BLaER1 treated with 17β-estradiol and CSF1 and Interleukin-3, amounts not matched to agents 10 nM and 100 nM (cell line): ENCODE data around the gene DIAPH3.

Experiments used
- H3K27ac ChIP-seq, 11 experiments: shearing (Covaris generic); formaldehyde crosslinking; 2 replicates each; pipeline ENCODE4 v1.8.1; 2022
- H3K27me3 ChIP-seq, 11 experiments: shearing (Covaris generic); formaldehyde crosslinking; 2 replicates each; pipeline ENCODE4 v1.8.1; 2022
- H3K36me3 ChIP-seq, 11 experiments: shearing (Covaris generic); formaldehyde crosslinking; 2 replicates each; pipeline ENCODE4 v1.8.1; 2022
- H3K4me1 ChIP-seq, 10 experiments: shearing (Covaris generic); formaldehyde crosslinking; 2 replicates each; pipeline ENCODE4 v1.8.1; 2022
- H3K4me2 ChIP-seq, 11 experiments: shearing (Covaris generic); formaldehyde crosslinking; 2 replicates each; pipeline ENCODE4 v1.8.1; 2022
- H3K4me3 ChIP-seq, 10 experiments: shearing (Covaris generic); formaldehyde crosslinking; 2 replicates each; pipeline ENCODE4 v1.8.1; 2022
- H3K9ac ChIP-seq, 11 experiments: shearing (Covaris generic); formaldehyde crosslinking; 2 replicates each; pipeline ENCODE4 v1.8.1; 2022
- H3K9me3 ChIP-seq, 11 experiments: shearing (Covaris generic); formaldehyde crosslinking; replicated peaks in 1 of 11; 2 replicates each; pipeline ENCODE4 v1.8.1; 2022
- H4K20me1 ChIP-seq, 11 experiments: shearing (Covaris generic); formaldehyde crosslinking; 2 replicates each; pipeline ENCODE4 v1.8.1; 2022
- Cebpa-rat ChIP-seq, 11 experiments: shearing (Covaris generic); IDR thresholded peaks; 2 replicates each; pipeline ENCODE4 v1.8.1; 2022

Gene DIAPH3

DNA sequence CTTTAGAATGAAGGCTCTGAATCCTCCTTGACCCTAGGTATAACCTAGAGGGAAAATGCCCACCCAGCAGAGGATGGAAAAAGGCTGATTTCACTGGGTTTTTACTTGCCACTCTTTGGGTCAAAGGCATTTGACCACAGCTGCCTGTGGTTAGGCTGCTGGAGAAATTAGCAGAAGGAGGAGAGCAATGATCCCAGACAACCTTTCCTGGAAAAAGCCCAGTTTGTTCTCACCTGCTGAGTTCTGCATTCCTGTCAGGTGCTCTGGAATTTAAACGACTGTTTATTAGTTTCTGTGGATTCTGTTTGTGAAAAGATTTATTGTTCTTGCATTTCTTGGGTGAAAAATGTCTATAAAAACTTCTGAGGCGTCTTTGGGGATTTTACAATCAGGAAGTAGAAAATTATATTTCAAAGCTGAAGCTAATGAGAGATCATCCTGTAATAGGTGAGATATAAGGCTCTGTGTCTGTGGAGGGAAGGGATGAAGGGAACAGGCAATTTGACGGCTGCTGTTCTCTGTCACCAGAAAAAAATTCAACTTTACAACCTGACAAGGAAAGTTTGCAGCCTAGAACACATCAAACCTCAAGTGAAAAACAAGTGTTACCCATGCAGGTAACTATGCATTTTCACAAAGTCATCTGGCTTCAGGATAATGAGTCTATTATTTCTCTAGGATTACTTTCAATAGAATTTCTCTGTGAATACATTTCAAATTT lies 519.7 kb downstream of the DIAPH3 start:
- no peak overlapping the region for H3K4me3 ChIP-seq
- H4K20me1 ChIP-seq: no peaks in the 10 kb centered on the region
- no peak overlapping the region for H3K9ac ChIP-seq
- TF ChIP-seq Cebpa-rat (IDR thresholded peaks at IDR 0.05): no peak
- no peaks in the 10 kb centered on the region for H3K4me1 ChIP-seq
- no peak overlapping the region for H3K4me2 ChIP-seq
- no peaks in the 10 kb centered on the region for H3K27me3 ChIP-seq
- no peaks in the 10 kb centered on the region for H3K36me3 ChIP-seq
- peaks cover 0 to 19% (median 7%) of the 10 kb centered on the region in 11 experiments; a peak in 10 of 22 replicates for H3K9me3 ChIP-seq
- H3K27ac ChIP-seq: no peak overlapping the region

DNA sequence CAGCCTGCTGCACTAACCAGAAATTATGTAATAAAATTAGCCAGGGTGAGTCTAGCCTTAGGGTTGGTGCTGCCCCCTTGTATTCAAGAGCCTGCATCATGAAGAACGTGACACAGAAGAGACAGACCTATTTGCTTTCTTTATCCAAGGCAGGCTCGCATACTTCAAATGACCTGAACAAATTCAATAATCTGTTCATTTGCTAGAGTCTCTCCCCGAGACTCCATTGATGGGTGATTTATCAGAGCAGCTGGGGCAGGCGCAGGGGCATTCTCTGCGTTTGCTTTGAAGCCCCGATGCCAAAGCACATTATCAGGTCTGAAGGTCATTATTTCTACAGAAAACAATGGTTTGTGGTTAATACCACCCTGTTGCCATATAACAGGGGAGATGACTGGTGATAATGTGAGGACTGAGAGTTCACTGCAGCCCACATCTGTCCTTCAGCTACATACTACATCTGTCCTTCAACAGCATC lies 520.3 kb downstream of the DIAPH3 start:
- H4K20me1 ChIP-seq: no peaks in the 10 kb centered on the region
- no peak for TF ChIP-seq Cebpa-rat (IDR thresholded peaks at IDR 0.05)
- no peak overlapping the region for H3K9ac ChIP-seq
- H3K4me1 ChIP-seq: peaks cover 0 to 4% (median 0%) of the 10 kb centered on the region in 10 experiments; a peak in 1 of 20 replicates
- peaks cover 0 to 20% (median 8%) of the 10 kb centered on the region in 11 experiments; a peak in 13 of 22 replicates for H3K9me3 ChIP-seq
- no peaks in the 10 kb centered on the region for H3K36me3 ChIP-seq
- no peak overlapping the region for H3K4me3 ChIP-seq
- H3K4me2 ChIP-seq: no peak overlapping the region
- H3K27ac ChIP-seq: no peak overlapping the region
- H3K27me3 ChIP-seq: no peaks in the 10 kb centered on the region

DNA sequence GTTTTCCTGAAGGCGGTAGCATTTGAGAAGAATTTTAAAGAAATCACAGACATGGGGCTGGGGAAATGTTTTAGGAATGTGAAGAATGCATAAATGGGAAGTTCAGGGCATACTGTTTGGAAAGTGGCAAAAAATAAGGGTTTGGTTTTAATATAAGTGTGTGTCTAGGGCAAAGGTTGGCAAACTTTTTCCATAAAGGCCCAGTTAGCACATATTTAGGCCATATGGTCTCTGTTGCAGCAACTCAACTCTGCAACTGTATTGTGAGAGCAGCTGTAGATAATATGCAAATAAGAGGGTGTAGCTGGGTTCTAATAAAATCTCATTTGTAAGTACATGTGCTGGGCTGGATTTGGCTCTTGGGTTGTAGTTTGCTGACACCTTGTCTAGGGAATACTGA lies 521.9 kb downstream of the DIAPH3 start:
- H3K36me3 ChIP-seq: no peaks in the 10 kb centered on the region
- no peak overlapping the region for H3K9ac ChIP-seq
- no peak for TF ChIP-seq Cebpa-rat (IDR thresholded peaks at IDR 0.05)
- no peak overlapping the region for H3K4me2 ChIP-seq
- peaks cover 0 to 5% (median 0%) of the 10 kb centered on the region in 10 experiments; a peak in 1 of 20 replicates for H3K4me1 ChIP-seq
- no peaks in the 10 kb centered on the region for H3K27me3 ChIP-seq
- H3K4me3 ChIP-seq: no peak overlapping the region
- no peak overlapping the region for H3K27ac ChIP-seq
- no peaks in the 10 kb centered on the region for H4K20me1 ChIP-seq
- H3K9me3 ChIP-seq: peaks cover 6 to 25% (median 13%) of the 10 kb centered on the region in 11 experiments; a peak in 15 of 22 replicates

DNA sequence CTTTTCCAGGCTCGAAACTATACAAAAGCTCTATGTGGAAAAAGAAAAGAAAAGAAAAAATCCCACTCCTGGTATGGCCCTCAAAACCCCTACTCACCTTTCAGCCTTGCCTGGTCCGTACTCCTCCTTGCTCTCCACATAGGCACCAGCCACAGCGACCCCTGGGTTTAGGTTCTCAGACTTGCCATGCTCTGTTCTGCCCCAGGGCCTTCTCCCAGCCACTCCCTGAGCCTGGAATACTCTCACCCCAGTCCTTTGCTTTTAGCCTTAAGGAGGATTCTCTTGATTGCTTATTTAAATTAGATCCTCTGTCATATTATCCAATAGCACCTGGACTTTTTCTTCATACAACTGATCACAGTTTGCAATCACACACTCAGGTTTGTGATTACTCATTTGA lies 522.5 kb downstream of the DIAPH3 start:
- Histone ChIP-seq H3K4me1 (peaks cover 0 to 5% (median 0%) of the 10 kb centered on the region in 10 experiments; a peak in 1 of 20 replicates), H3K9ac (no peak overlapping the region), H3K27me3 (no peaks in the 10 kb centered on the region), H3K4me2 (no peak overlapping the region), H3K9me3 (peaks cover 6 to 27% (median 16%) of the 10 kb centered on the region in 11 experiments; a peak in 14 of 22 replicates), H3K27ac (no peak overlapping the region), H3K4me3 (no peak overlapping the region), H4K20me1 (no peaks in the 10 kb centered on the region), H3K36me3 (no peaks in the 10 kb centered on the region)
- TF ChIP-seq Cebpa-rat (IDR thresholded peaks at IDR 0.05): no peak

DNA sequence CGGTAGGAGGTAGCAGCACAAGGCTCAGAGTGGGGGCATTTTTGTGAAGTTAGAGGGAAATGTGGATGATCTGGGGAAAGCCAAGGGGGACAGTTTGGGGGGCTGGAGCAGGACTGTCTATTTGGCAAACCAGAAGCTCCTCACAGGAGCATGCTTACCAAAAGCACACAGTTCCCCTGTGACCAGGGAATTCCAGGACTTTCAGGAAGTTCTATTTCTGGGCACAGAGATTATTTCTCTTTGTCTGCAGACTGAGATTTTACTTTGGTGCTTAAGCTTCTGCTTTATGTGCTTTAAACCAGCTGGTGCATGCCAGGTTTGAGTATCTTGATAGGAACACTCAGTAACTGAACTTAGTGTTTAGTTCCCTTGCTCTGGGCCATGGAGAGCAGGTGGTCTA lies 525.3 kb downstream of the DIAPH3 start:
- peaks cover 0 to 9% (median 0%) of the 10 kb centered on the region in 10 experiments; a peak in 4 of 20 replicates for H3K4me1 ChIP-seq
- H3K27ac ChIP-seq: no peak overlapping the region
- no peak for TF ChIP-seq Cebpa-rat (IDR thresholded peaks at IDR 0.05)
- H3K9ac ChIP-seq: no peak overlapping the region
- H3K27me3 ChIP-seq: no peaks in the 10 kb centered on the region
- H3K36me3 ChIP-seq: no peaks in the 10 kb centered on the region
- peaks cover 6 to 22% (median 16%) of the 10 kb centered on the region in 11 experiments; a peak in 14 of 22 replicates for H3K9me3 ChIP-seq
- no peaks in the 10 kb centered on the region for H4K20me1 ChIP-seq
- 0 out of 22 replicates have a peak overlapping the region, but pooled peaks of 1 of the 11 experiments have one; percentile 19 for H3K4me2 ChIP-seq
- H3K4me3 ChIP-seq: no peak overlapping the region

DNA sequence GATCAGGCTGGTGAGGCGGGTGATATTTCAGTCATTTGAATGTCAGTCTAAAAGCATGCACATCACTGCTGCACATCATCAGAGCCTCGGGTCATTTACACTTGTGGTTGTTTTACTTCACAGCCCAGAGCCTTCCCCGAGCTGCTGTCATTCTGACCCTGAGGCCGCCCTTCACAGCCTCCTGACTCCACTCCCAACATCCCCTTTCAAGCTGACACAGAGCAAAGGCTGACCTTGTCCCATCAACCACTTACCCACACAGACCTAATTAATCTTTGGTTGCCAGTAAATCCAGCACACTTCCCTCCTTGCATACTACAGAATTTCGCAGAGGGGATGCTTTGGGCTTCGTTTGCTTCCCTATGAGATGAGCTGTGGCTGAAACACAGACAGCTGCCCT lies 528.1 kb downstream of the DIAPH3 start:
- TF ChIP-seq Cebpa-rat (IDR thresholded peaks at IDR 0.05): no peak

DNA sequence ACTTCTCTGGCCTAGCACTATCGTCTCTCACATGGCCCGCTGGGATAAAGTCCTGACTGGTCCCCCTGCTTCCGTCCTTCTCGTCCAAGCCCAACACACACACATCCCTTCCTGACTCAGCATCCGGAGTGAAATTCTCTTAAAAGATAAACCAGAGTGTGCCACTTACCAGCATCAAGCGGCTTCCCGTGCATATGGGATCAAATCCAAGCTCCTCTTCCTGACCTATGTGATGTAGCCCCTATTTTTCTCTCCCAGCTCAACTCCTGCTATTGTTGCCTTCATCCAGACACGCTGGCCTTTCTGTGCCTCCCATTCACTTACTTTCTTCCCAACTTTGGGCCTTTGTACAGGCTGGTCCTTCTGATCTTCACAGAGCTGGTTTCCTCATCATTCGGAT lies 530.4 kb downstream of the DIAPH3 start:
- no peaks in the 10 kb centered on the region for H4K20me1 ChIP-seq
- no peaks in the 10 kb centered on the region for H3K27me3 ChIP-seq
- H3K36me3 ChIP-seq: no peaks in the 10 kb centered on the region
- no peak for TF ChIP-seq Cebpa-rat (IDR thresholded peaks at IDR 0.05)
- peaks cover 0 to 13% (median 6%) of the 10 kb centered on the region in 10 experiments; a peak in 9 of 20 replicates for H3K4me1 ChIP-seq
- peaks cover 0 to 18% (median 13%) of the 10 kb centered on the region in 11 experiments; a peak in 13 of 22 replicates for H3K9me3 ChIP-seq
- H3K9ac ChIP-seq: no peak overlapping the region
- no peak overlapping the region for H3K4me2 ChIP-seq
- no peak overlapping the region for H3K4me3 ChIP-seq
- no peak overlapping the region for H3K27ac ChIP-seq

More for the DNA sequence above, 528.1 kb downstream of the DIAPH3 start:
- Histone ChIP-seq H3K4me3 (no peak overlapping the region), H3K9ac (no peak overlapping the region), H3K36me3 (no peaks in the 10 kb centered on the region), H3K4me1 (peaks cover 0 to 13% (median 6%) of the 10 kb centered on the region in 10 experiments; a peak in 10 of 20 replicates), H3K9me3 (peaks cover 0 to 21% (median 16%) of the 10 kb centered on the region in 11 experiments; a peak in 14 of 22 replicates), H3K27ac (no peak overlapping the region), H3K4me2 (peak overlapping the region in 2 of 11 experiments; percentile 0 to 7; a peak in 1 of 22 replicates), H4K20me1 (no peaks in the 10 kb centered on the region), H3K27me3 (no peaks in the 10 kb centered on the region)

DNA sequence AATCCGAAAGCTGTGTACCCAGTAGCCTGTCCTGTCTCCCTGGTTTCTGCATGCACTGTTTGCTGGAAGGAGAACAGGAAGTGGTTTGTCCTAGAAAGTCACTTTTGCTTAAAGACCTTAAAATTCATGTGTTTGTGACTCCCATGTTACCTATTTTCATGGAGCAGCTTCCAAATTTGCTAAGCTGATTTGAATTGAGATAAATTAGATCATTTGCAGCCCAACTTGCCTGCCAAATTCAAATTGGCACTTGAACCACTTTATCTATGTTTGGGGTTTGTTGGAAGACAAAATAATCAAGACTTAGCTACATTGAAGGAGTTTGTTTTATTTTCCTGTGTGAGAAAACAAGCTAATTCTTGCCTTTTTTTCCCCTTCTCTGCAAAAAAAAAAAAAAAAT lies 532.5 kb downstream of the DIAPH3 start:
- Histone ChIP-seq H3K4me2 (peak overlapping the region in 3 of 11 experiments; percentile 3 to 14 (median 8); a peak in 2 of 22 replicates), H3K9ac (no peak overlapping the region), H3K9me3 (no peaks in the 10 kb centered on the region), H3K4me3 (no peak overlapping the region), H4K20me1 (no peaks in the 10 kb centered on the region), H3K4me1 (peaks cover 0 to 13% (median 6%) of the 10 kb centered on the region in 10 experiments; a peak in 9 of 20 replicates), H3K36me3 (no peaks in the 10 kb centered on the region), H3K27me3 (no peaks in the 10 kb centered on the region), H3K27ac (no peak overlapping the region)
- no peak for TF ChIP-seq Cebpa-rat (IDR thresholded peaks at IDR 0.05)

DNA sequence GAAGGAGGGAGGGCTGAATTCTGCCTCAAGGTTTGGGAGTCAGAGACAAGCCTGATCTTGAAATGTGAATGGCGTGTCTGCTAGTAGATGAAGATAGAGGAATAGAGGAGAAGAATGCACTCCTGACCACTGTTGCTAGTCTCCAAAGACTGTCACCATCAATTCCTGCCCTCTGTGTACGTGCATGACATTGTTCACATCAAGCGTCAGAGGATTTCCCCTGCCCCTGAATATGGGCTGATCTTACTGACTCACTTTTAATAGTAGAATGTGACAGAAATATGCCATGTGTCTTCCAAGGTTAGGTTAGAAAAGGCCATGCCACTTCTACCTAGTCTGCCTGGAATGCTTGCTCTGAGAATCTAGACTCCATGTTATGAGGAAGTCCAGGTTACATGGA lies 538.6 kb downstream of the DIAPH3 start:
- Histone ChIP-seq H3K27ac (no peak overlapping the region), H4K20me1 (no peaks in the 10 kb centered on the region), H3K4me1 (peaks cover 0 to 11% (median 7%) of the 10 kb centered on the region in 10 experiments; a peak in 15 of 20 replicates), H3K27me3 (no peaks in the 10 kb centered on the region), H3K4me2 (no peak overlapping the region), H3K9me3 (peaks cover 0 to 4% (median 0%) of the 10 kb centered on the region in 11 experiments; a peak in 1 of 22 replicates), H3K9ac (no peak overlapping the region), H3K36me3 (no peaks in the 10 kb centered on the region), H3K4me3 (no peak overlapping the region)
- no peak for TF ChIP-seq Cebpa-rat (IDR thresholded peaks at IDR 0.05)
